GM15510 (cell line): ENCODE measurements around the gene SYNGR1.

Experiments
- POLR2A ChIP-seq: IDR thresholded peaks from 3 replicates; pipeline ENCODE4 v1.6.1; 2011; ENCODE audit warnings: borderline replicate concordance; ENCODE audit not compliant: insufficient read length; ENCODE audit errors: extremely low read depth

SYNGR1 gene

GRCh38 chr22:39395936-39396796, 46.4 kb downstream of the SYNGR1 start:
- TF ChIP-seq POLR2A, result no peak

- no peak for TF ChIP-seq POLR2A
These were observed 47.0 kb downstream of the SYNGR1 start for GRCh38 chr22:39396797-39397195.

GRCh38 chr22:39401301-39401631, 51.5 kb downstream of the SYNGR1 start:
- no peak for TF ChIP-seq POLR2A

- no peak for TF ChIP-seq POLR2A
These were observed 55.7 kb downstream of the SYNGR1 start for GRCh38 chr22:39405346-39406085.

- TF ChIP-seq POLR2A, result no peak
These were observed 58.4 kb downstream of the SYNGR1 start for GRCh38 chr22:39408173-39408572.

- TF ChIP-seq POLR2A, result no peak
These were observed 59.0 kb downstream of the SYNGR1 start for GRCh38 chr22:39408807-39409206.

- TF ChIP-seq POLR2A, result no peak
These were observed 59.8 kb downstream of the SYNGR1 start for GRCh38 chr22:39409516-39410029.

GRCh38 chr22:39410264-39410663, 60.5 kb downstream of the SYNGR1 start:
- no peak for TF ChIP-seq POLR2A

- no peak for TF ChIP-seq POLR2A
These were observed 64.6 kb downstream of the SYNGR1 start for GRCh38 chr22:39414377-39414776.

GRCh38 chr22:39414886-39415285, 65.1 kb downstream of the SYNGR1 start:
- TF ChIP-seq POLR2A, result no peak

- TF ChIP-seq POLR2A, result no peak
These were observed 65.7 kb downstream of the SYNGR1 start for GRCh38 chr22:39415506-39415905.

GRCh38 chr22:39416319-39416718, 66.5 kb downstream of the SYNGR1 start:
- TF ChIP-seq POLR2A, result no peak

- no peak for TF ChIP-seq POLR2A
These were observed 67.8 kb downstream of the SYNGR1 start for GRCh38 chr22:39417641-39418040.

GRCh38 chr22:39418696-39419095, 68.9 kb downstream of the SYNGR1 start:
- TF ChIP-seq POLR2A, result no peak

GRCh38 chr22:39419096-39419495, 69.3 kb downstream of the SYNGR1 start:
- no peak for TF ChIP-seq POLR2A

- no peak for TF ChIP-seq POLR2A
These were observed 70.1 kb downstream of the SYNGR1 start for GRCh38 chr22:39419911-39420310.
